Measurements from ENCODE around the gene VNN1. TPM values are rescaled to one million over a fixed set of nuclear protein-coding genes. Genes with fewer than 3 reads are reported as not detected.

The VNN1 gene
- total and polyA plus RNA-seq, 9 donors = 0.28 to 5.0 (median 1.3) TPM; not detected in 1

DNA sequence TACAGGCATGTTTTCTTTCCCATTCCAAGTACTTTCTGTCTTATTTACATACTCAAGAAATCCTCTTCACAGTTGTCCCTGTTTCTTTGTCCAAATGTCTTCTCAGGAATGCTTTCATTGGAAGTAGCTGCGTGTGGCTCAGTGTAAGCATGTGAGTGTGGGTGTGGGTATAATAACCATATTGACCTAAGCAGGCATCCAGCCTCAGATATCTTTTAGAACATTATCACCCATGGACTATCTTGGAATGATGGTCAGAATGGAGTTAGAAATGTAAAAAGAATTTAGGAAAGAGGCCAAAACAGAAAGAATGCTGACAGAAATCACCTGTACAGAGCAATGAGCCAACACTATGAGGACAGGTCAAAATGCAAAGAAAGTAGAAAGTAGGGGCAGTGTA lies 27.4 kb upstream of the VNN1 start:
- DNase-seq = no peak
- Histone ChIP-seq H3K27me3 (no peaks in the 10 kb centered on the region), H3K27ac (no peak overlapping the region), H3K4me3 (no peak overlapping the region), H3K36me3 (no peaks in the 10 kb centered on the region), H3K4me1 (ENCODE audit: insufficient read depth) (no peaks in the 10 kb centered on the region), H3K9me3 (no peaks in the 10 kb centered on the region)
- intact Hi-C loops (cut with DNase I) = no loop called here
- TF ChIP-seq, protein P1, sequence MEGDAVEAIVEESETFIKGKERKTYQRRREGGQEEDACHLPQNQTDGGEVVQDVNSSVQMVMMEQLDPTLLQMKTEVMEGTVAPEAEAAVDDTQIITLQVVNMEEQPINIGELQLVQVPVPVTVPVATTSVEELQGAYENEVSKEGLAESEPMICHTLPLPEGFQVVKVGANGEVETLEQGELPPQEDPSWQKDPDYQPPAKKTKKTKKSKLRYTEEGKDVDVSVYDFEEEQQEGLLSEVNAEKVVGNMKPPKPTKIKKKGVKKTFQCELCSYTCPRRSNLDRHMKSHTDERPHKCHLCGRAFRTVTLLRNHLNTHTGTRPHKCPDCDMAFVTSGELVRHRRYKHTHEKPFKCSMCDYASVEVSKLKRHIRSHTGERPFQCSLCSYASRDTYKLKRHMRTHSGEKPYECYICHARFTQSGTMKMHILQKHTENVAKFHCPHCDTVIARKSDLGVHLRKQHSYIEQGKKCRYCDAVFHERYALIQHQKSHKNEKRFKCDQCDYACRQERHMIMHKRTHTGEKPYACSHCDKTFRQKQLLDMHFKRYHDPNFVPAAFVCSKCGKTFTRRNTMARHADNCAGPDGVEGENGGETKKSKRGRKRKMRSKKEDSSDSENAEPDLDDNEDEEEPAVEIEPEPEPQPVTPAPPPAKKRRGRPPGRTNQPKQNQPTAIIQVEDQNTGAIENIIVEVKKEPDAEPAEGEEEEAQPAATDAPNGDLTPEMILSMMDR (IDR thresholded peaks at IDR 0.05) = no peak
- TF ChIP-seq POLR2A (IDR thresholded peaks at IDR 0.05) = no peak
- no peak for TF ChIP-seq EP300 (IDR thresholded peaks at IDR 0.05)
- 11 to 31% (median 25%) methylated on average over 1 of the region's 1 CpG for WGBS, 3 donors

- no peak for TF ChIP-seq EP300 (IDR thresholded peaks at IDR 0.05)
- TF ChIP-seq, protein P1 (IDR thresholded peaks at IDR 0.05) = no peak
- TF ChIP-seq POLR2A (IDR thresholded peaks at IDR 0.05) = no peak
- Histone ChIP-seq H3K9me3 (no peaks in the 10 kb centered on the region), H3K27me3 (no peaks in the 10 kb centered on the region), H3K4me3 (no peak overlapping the region), H3K4me1 (ENCODE audit: insufficient read depth) (no peaks in the 10 kb centered on the region), H3K36me3 (no peaks in the 10 kb centered on the region), H3K27ac (no peak overlapping the region)
- no peak for DNase-seq
- 78 to 81% (median 79%) methylated on average over 1 of the region's 1 CpG for WGBS, 3 donors
- intact Hi-C loops (cut with DNase I) = no loop called here
These were observed 22.4 kb upstream of the VNN1 start for GRCh38 chr6:132736239-132736638.

DNA sequence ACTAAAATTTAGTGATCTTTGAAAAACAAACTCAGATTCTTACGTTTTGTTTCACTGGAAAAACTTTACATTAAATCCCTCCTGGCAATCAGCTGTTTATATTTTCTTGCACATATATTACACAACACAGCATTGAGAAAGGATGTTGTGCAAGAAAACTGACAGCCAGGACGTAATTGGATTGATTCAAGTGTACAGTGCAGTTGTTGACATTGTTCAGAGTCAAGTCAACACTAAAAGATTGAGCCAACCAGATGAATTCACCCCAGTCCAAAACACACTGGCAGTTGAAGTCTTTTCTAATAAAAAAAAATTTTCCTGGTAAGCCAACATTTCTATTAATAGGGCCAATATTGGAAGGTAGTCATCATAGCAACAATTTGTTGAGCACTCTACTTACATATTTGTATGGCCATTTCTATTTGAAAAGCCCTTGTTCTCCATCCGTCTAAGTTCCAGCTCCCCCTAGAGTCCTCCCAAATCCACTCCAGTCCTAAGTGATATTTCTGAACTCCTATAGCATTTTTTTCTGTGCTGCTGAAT lies 20.9 kb upstream of the VNN1 start:
- WGBS, 3 donors = 17 to 39% (median 28%) methylated on average over 3 of the region's 3 CpGs
- intact Hi-C loops (cut with DNase I) = no loop called here
- DNase-seq = no peak
- Histone ChIP-seq H3K27ac (no peak overlapping the region), H3K27me3 (no peaks in the 10 kb centered on the region), H3K4me1 (ENCODE audit: insufficient read depth) (no peaks in the 10 kb centered on the region), H3K9me3 (no peaks in the 10 kb centered on the region), H3K4me3 (no peak overlapping the region), H3K36me3 (no peaks in the 10 kb centered on the region)
- TF ChIP-seq EP300 (IDR thresholded peaks at IDR 0.05) (no peak), POLR2A (IDR thresholded peaks at IDR 0.05) (no peak)
- TF ChIP-seq, protein P1 (IDR thresholded peaks at IDR 0.05) = no peak

DNA sequence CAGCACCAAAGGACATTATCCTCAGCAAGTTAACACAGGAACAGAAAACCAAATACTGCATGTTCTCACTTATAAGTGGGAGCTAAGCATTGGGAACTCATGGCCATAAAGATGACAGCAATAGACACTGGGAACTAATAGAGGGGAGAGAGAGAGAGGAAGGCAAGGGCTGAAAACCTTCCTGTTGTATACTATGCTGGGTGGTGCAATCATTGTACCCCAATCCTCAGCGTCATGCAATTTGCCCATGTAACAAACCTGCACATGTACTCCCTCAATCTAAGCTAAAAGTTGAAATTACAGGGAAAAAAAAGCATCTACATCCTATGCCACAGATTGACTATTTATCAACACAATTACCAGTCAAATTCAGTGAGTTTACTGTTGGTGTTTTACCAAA lies 20.0 kb upstream of the VNN1 start:
- Histone ChIP-seq H3K36me3 (no peaks in the 10 kb centered on the region), H3K4me3 (no peak overlapping the region), H3K27ac (no peak overlapping the region), H3K27me3 (no peaks in the 10 kb centered on the region), H3K4me1 (ENCODE audit: insufficient read depth) (no peaks in the 10 kb centered on the region), H3K9me3 (no peaks in the 10 kb centered on the region)
- DNase-seq = no peak
- 79 to 91% (median 84%) methylated on average over 1 of the region's 1 CpG for WGBS, 3 donors
- intact Hi-C loops (cut with DNase I) = no loop called here
- TF ChIP-seq POLR2A (IDR thresholded peaks at IDR 0.05) = no peak
- TF ChIP-seq EP300 (IDR thresholded peaks at IDR 0.05) = no peak
- TF ChIP-seq, protein P1 (IDR thresholded peaks at IDR 0.05) = no peak
